ENCODE data around the gene ATP2C2.
"Not testable (repeated sequence)": the region's sequence is repeated elsewhere in the genome, so short reads cannot be mapped to it uniquely, and the experiment has no call there.

The ATP2C2 gene

DNA sequence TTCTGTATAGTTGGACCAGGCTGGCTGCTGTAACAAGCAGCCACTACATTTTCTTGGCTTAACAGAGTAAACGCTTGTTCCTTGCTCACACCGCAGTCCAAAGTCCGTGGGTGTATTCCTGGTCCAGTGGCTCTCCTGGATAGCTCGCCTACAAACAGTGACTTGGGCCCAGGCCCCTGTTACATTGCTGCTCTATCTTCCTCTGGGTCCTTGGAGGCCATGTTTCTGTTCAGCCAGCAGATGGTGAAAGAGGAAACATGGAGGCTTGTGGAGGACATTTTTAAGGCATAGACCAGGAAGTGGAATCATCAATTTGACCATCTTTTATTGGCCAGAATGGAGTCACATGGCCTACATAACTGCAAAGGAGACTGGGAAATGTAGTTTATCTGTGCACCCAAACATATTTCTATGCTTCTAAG lies 55.1 kb downstream of the ATP2C2 start:
- DNase-seq, result peak; percentile 80

DNA sequence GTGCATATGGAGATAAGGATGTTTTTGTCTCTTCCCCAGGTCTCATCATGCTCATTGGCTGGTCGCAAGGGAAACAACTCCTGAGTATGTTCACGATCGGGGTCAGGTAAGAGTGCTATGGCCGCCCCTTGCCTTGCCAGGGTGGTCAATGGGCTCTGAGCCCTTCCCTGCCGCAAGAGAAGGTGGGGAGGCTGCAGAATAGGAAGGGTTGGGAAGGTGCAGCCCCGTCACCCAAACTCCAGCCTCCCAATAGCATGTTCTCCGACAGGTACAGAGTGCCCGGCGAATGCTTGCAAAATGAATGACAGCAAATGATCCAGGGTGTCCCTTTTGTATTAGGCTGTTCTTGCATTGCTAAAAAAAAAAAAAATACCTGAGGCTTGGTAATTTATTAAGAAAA lies 57.4 kb downstream of the ATP2C2 start:
- no peak for DNase-seq

DNA sequence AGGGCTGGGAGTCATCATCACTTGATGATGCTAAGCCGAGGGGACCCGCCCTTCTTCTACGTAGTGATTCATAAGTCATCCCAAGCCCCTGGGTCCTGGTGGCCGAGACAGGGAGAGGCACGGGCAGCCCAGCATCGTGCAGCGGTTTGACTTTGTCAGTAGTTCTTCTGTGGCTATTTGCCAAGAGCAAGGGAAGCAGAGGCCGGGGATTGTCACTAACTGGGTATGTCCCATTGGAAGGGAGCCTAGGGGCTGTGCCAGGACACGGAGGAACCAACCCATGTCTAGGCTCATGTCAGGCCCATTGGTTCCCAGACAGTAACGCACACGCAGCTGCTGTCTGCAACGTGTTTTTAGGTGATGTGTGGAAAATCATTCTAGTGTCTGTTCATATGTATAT lies 58.5 kb downstream of the ATP2C2 start:
- no peak for DNase-seq

DNA sequence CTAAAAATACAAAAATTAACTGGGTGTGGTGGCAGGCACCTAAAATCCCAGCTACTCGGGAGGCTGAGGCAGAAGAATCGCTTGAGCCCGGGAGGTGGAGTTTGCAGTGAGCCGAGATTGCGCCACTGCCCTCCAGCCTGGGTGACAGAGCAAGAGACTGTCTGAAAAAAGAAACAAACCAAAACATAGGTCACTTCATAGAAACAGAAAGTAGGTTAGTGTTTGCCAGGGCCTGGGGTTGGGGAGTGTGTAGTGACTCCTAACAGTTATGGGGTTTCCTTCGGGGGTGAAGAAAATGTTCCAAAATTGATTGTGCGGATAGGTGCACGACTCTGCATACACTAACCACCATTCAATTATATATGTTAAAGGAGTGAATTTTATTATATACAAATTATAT lies 59.2 kb downstream of the ATP2C2 start:
- DNase-seq, result no peak

DNA sequence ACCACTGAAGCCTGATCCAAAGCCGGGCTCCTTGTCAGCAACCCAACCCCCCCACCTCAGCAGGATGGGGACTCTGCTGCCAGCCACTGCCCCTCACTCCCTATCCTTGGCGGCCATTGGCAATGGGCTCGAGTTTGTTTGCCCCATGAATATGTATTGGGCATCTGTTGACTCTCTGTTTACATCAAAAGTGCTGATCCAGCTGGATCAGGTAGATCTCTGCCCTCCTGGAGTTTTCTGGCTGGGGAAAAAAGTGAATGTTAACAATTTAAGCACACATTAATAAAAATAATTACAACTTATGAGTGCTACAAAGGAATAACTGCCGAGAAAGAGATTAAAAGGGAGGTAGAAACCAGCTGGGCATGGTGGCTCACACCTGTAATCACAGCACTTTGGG lies 62.5 kb downstream of the ATP2C2 start:
- DNase-seq, result no peak

DNA sequence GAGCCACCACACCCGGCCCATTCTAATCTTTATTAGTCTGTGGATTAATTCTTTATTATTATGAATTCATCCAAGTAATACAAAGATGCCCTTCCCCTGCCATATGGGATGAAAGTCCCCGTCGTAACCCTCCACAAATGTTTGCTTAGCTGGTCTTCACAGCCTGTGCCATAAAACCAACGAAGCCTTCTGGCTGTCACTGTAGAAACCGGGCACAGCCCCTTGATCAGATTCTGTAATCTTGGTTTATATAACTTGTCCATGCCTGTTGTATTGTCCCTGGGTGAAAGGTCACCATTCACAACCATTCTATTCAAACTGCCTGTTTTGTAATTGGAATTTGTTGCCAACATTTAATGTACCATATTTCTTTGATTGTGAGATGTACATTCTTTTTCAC lies 66.5 kb downstream of the ATP2C2 start:
- DNase-seq, result no peak

DNA sequence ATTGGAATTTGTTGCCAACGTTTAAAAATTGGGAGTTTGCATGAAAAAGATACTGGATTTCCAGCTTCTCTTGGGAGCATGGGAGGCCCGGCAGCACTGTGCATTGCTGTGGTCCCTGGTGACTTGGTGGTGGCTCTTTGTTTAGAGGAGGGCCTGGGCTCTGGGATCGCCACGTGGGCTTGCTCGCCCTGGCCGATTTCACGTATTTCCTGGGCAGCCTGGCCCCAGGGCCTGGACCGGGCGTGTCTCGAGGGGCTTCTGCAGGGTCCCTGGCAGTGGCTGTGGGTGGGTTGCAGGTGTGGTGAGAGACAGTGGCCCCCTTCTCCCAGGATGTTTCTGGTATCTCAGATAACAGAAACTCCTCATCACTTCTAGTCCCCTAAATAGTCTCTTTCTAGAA lies 67.9 kb downstream of the ATP2C2 start:
- DNase-seq, result no peak

DNA sequence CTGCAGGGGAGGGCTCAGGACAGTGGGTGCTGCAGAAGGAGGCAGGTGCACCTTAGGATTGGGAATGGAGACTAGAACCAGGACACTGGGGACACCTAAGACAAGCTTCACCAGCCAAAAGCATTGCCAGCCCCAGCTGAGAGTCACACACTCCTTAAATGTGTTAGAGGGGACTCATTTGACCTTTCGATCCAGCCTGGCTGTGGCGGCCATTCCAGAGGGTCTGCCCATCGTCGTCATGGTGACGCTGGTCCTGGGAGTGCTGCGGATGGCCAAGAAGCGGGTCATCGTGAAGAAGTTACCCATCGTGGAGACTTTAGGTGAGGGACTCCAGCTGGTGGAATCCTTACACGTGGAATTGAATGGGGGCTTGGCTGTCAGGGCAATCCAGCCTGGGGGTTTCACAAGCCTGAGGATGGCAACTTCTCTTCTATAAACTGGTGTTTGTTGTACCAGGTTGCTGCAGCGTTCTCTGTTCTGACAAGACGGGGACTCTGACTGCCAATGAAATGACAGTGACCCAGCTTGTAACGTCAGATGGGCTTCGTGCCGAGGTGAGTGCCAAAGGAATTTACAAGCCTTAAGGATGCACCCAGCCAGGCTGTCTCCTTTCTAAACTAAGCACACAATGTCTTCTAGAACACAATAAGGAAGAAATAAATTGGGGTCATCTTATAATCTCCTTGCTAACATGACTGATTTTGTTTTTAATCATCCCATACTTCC lies 70.8 kb downstream of the ATP2C2 start:
- DNase-seq, result no peak

DNA sequence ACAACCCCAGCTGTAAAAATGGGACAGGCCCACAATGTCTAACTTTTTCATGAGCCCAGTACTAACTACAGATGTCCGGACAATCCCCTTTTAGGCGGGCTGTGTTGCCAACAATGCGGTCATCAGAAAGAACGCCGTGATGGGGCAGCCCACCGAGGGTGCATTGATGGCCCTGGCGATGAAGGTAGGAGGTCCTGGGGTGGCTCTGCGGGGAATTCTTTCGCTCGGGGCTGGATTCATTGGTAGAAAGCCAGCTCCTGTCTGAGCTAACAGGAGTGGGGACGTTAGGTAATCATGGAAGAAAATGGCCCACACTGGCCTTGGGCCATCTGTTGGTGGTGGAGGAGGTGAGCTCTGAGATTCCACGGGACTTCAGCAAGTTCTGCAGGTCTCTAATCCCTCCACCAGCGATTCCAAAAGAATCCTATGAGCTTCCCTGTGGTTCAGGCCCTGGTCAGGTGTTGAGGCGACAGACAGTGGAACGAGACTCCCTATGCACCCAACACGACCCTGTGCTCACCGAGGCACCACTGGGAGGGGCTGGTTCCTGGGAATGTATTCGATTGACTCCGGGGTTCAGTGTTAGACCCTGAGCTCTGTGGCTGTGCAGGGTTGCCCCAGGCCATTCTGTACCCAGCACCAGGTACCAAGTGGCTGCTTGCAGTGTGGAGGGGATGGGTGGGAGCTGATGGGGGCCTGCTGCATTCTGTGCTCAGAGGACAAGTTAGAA lies 74.2 kb downstream of the ATP2C2 start:
- no peak for DNase-seq

DNA sequence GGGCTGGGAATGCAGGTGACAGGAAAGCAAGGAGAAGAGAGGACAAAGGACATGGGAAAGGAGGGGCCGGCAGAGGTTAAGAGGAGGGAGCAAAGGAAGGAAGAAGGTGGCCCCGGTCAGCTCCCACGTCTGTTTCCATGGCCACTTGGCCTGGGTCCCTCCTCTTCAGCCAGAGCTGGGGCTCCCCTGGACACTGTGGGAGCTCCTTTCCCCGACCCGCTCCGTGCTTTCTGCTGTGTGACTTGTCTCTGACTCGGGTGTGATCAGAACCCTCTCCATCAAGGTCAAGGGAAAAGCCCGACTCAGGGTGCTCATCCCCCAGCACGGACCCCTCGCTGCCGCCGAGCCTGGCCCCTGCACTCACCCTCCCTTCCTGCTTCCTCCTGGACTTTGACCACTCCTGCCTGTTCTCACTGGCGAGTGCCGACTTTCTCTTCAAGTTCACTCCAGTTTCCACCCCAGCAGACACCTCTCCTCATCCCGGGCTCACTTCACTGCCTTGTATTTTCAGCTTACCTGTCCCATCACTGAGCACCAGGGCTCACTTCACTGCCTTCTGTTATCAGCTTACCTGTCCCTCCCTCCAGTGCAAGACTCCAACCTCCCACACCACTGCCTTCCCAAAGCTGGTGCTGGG lies 74.9 kb downstream of the ATP2C2 start:
- no peak for DNase-seq

DNA sequence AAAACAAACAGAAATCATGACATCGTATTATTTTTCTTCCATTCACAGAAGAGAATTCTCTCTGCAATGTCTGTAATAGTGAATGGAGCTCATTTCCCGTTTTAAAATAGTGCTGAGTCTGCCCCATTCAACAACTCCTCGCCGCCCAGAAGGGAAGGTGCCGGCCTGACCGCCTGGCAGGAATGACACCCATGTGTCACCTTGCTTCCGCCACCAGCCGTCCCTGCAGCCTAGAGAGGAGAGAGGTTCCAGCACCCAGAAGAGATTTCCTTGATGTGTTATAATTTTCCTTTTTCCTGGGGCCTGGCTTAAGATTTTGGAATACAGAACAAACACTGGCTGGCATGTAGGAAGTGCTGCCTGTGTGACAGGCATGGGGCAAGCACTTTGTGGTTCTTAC lies 76.1 kb downstream of the ATP2C2 start:
- no peak for DNase-seq

DNA sequence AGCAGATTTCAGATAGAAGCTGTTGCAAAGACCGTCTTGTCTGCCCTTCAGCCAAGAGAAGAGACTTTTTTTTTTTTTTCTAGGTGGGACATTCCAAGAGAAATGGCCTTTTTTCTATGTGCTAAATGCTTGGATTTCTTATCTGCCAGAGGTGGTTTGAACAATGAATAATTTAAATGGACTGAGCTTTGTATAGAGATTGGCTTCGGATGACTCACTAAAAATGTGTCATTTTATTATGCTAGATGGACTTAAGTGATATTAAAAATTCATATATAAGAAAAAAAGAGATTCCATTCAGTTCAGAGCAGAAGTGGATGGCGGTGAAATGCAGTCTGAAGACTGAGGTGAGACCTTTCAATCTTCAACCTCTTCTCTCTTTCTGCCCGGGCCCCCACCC lies 77.7 kb downstream of the ATP2C2 start:
- DNase-seq, result no peak

DNA sequence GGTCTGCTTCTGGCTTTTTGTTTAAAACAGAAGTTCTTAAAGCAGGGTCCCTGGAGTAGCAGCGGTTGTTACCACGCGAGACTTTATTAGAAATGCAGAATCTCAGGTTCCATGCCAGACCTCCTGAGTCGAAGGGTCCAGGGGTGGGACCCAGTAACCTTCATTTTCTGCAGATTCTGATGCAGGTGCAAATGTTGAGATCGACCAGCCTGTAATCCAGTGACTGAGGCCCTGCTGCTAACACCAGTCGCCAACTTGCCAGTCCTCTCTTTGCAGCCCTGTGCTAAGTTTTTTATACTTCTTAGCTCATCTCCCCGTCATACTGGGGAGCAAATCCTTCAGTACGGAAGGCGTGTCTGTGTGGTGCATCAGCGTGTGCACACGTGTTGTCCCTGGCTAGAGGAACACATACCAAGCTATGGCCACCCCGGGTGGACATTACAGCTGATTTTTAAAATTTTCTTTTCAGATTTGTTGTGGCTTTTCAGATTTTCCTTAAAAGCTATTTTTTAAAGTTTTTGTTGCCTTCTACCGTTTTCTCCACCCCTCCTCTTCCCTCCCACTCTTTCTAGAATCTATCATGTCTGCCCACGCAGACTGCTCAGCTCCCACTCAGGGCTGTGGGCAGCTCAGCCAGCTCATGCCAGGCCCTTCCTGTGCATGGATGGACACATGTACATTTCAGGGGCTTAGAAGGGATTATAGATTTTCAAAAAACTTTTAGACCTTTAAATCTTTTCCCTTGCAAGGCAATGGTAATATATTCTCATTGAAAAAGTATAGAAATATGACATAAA lies 78.5 kb downstream of the ATP2C2 start:
- no peak for DNase-seq

DNA sequence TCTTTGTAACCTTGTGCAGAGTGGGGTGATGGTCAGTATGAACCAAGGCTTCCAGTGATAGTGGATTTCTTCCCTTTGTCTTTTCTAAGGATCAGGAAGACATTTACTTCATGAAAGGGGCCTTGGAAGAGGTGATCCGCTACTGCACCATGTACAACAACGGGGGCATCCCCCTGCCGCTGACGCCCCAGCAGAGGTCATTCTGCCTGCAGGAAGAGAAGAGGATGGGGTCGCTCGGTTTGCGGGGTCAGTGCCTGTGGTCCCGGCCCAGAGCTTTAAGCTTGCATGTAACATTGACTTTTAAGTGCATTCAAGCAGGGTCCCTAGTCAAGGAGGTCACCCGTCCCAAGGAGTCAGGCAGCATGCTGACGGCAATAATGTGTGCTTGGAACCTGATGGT lies 80.1 kb downstream of the ATP2C2 start:
- DNase-seq, result no peak

DNA sequence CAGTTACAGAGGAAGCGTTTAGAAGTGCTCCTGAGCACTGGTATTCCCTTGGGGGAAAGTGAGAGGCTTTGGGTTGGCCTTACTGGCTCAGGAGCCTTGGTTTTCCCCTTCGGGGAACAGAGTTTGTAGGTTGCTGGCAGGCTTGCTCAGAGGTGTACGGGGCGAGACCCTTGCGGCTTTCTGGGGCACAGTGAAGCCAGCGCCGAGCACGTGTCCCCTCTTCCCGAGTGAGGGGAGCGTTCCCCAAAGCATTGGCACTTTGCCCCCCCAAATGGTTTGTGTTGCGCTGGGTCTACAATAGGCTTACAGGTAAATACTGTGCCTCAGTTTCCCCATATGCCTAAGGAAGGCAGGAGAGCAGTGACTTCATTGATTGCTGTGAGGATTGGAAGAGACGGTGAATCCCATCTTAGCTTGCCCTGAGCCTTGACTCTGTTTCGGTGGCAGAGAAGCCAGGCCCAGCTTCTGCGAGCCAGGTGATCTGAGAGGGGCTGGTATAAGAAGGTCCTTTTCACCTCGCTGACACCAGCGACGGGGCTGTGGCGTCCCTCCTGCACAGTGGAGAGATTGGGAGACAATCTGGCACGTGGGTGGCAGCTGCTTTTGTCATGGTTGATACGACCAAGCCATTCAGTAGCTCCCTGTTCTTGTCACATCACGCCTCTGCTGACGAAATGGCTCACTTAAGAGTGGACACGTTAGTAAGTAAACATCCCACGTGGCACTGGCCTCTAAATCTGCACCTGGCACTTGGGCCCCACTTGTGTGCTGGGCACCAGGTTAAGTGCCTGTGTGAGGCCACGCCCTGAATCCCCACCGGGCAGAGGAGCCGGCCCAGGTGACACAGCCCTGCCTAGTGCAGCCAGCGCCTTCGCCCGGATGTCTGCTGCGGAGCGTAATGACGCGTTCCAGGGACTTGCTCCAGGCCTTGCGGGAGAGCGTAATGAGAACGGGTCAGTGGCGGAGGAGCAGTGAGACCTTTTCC lies 81.1 kb downstream of the ATP2C2 start:
- no peak for DNase-seq

DNA sequence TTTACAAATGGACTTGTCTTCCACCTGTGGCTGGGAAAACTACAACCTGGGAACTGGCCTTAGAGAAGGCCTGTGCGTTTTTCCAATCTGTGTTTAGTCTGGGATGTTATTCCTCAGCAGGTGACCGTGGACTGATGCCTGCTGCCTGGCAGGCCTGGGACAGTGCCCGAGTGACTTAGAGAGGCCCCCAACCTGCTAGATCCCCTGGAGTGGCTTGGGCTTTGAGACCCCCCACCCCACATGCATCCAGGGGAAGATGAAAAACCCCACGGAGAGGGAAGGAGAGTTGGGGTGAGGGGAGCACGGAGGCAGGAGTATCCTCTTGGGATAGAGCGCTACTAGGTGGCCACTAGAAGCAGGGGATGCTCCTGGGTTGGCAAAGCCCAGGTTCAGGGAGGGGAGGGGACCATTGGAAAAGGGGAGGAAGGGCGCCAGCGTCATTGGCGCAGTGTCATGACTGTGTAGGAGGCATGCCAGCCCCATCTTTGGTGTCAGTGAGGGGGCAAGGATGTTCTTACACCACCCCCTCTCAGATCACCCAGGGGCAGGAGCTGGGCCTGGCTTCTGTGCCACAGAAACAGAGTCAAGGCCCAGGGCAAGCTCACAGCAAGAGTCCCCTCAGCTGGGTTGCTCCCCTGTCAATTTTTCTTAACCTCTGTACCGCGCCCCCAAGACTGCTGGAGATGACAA lies 82.0 kb downstream of the ATP2C2 start:
- no peak for DNase-seq

DNA sequence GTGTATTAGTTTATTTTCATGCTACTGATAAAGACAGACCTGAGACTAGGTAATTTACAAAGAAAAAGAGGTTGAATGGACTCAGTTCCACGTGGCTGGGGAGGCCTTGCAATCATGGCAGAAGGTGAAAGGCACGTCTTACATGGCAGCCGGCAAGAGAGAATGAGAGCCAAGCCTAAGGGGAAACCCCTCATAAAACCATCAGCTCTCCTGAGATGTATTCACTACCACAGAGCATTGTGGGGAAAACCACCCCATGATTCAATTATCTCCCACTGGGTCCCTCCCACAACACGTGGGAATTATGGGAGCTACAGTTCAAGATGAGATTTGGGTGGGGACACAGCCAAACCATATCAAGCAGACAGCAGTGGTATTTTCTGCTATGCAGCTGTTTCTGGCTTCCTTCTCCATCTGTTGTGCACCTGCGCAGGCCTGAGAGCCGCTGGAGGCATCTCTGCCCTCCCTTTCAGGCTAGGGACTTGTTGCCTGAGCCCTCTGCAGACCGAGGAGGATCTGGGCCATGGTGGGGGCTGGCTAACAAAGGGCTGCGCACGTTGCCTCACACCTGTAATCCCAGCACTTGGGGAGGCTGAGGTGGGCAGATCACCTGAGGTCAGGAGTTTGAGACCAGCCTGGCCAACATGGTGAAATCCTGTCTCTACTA lies 82.8 kb downstream of the ATP2C2 start:
- not testable (repeated sequence) for DNase-seq

DNA sequence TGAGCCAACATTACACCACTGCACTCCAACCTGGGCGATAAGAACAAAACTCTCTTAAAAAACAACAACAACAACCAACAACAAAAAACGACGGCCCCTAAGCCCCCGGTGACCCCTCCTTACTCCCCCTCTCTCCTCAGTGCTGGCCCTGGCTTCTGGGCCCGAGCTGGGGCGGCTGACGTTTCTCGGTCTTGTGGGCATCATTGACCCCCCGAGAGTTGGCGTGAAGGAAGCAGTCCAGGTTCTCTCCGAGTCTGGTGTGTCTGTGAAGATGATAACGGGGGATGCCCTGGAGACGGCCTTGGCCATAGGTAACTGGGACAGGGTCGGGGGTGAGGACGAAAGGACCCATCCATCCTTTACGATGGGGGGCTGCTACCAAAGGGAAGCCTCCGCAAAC lies 83.4 kb downstream of the ATP2C2 start:
- no peak for DNase-seq

DNA sequence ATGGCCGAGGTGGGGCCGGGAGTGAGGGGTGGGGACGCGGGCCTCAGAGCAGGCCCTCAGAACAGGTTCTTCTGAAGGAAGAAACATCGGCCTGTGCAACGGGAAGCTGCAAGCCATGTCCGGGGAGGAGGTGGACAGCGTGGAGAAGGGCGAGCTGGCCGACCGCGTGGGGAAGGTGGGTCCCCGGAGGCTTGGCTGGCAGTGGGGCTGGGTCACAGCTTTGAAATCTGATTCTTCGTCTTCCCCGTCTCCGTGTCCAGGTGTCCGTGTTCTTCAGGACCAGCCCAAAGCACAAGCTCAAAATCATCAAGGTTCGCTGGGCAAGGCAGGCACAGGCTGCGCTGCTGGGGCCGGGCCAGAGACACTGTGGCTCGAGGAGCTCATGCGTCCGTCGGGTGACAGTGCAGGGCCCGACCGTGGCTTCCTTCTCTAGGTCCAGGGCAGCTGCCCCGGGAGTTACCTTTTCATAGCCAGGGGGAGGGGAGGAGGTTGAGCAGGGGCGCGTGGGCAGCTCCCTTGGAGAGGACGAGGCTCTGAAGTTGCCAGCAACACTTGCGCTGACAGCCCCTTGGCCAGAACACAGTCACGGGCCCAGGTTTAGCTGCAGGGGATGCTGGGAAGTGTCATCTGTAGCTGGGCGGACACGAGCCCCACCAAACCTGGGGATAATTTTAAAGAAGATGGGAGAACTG lies 84.9 kb downstream of the ATP2C2 start:
- DNase-seq, result no peak

DNA sequence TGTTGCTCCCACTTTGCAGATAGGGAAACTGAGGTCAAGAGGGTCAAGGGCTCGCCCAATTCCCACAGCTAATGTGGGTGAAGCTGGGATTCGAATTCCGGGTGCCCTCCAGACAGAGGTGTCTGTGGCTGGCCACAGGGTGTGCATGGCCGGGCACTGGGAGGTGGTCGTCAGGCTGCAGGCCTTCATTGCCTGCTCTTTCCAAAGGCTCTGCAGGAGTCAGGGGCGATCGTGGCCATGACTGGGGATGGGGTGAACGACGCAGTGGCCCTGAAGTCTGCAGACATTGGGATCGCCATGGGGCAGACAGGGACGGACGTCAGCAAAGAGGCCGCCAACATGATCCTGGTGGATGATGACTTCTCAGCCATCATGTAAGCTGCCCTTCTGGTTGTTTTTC lies 86.3 kb downstream of the ATP2C2 start:
- no peak for DNase-seq

Measured in hematopoietic multipotent progenitor cell treated with erythropoietin and hydrocortisone succinate and interleukin-3 and kit ligand, for 4 days (in vitro differentiated cells).